Mesendoderm (in vitro differentiated cells): ENCODE data around the gene R3HCC1L.

ENCODE experiments used
- DNase-seq: peaks from one replicate; pipeline ENCODE4 v3.0.0; 2013
- H2AK5ac ChIP-seq: 2 replicates; pipeline ENCODE4 v1.6.1; 2013; ENCODE audit warnings: low read length, inconsistent platforms
- H2BK120ac ChIP-seq: 2 replicates; pipeline ENCODE4 v1.6.1; 2013; ENCODE audit warnings: low read depth, mild to moderate bottlenecking, low read length, moderate library complexity, mixed read lengths
- H2BK15ac ChIP-seq: replicated peaks from 2 replicates; pipeline ENCODE4 v1.6.1; 2013; ENCODE audit warnings: low read depth, mild to moderate bottlenecking, moderate library complexity
- H2BK5ac ChIP-seq: 2 replicates; pipeline ENCODE4 v1.6.1; 2013; ENCODE audit warnings: low read length, inconsistent platforms
- H3K18ac ChIP-seq: 2 replicates; pipeline ENCODE4 v1.6.1; 2013; ENCODE audit warnings: mild to moderate bottlenecking, low read length, mixed read lengths
- H3K23ac ChIP-seq: one replicate; pipeline ENCODE4 v1.6.1; 2013; ENCODE audit warnings: low read length
- H3K27ac ChIP-seq: 2 replicates; pipeline ENCODE4 v1.5.1; 2013; ENCODE audit warnings: low read depth, mild to moderate bottlenecking, inconsistent platforms, low read length, moderate library complexity
- H3K27me3 ChIP-seq: 2 replicates; pipeline ENCODE4 v1.6.1; 2013; ENCODE audit warnings: low read length, control low read depth, mild to moderate bottlenecking, inconsistent platforms; ENCODE audit not compliant: insufficient read depth, poor library complexity
- H3K36me3 ChIP-seq: 2 replicates; pipeline ENCODE4 v1.6.1; 2013; ENCODE audit warnings: low read length, inconsistent platforms; ENCODE audit not compliant: control insufficient read depth, insufficient read depth
- H3K4ac ChIP-seq: one replicate; pipeline ENCODE4 v1.6.1; 2013; ENCODE audit warnings: low read depth, mild to moderate bottlenecking, low read length, moderate library complexity
- H3K4me1 ChIP-seq: 2 replicates; pipeline ENCODE4 v1.6.1; 2013; ENCODE audit warnings: low read depth, low read length, inconsistent platforms; ENCODE audit not compliant: control insufficient read depth
- H3K4me2 ChIP-seq: 2 replicates; pipeline ENCODE4 v1.6.1; 2013; ENCODE audit warnings: low read length
- H3K4me3 ChIP-seq: 2 replicates; pipeline ENCODE4 v1.5.1; 2013; ENCODE audit warnings: mild to moderate bottlenecking, low read length
- H3K56ac ChIP-seq: one replicate; pipeline ENCODE4 v1.6.1; 2013; ENCODE audit warnings: low read length
- H3K79me1 ChIP-seq: 2 replicates; pipeline ENCODE4 v1.6.1; 2013; ENCODE audit warnings: low read length, inconsistent platforms
- H3K79me2 ChIP-seq: 2 replicates; pipeline ENCODE4 v1.6.1; 2013; ENCODE audit warnings: mild to moderate bottlenecking, low read length; ENCODE audit not compliant: control insufficient read depth, insufficient read depth
- H3K9ac ChIP-seq: 2 replicates; pipeline ENCODE4 v1.6.1; 2013; ENCODE audit warnings: low read length, inconsistent platforms
- H4K5ac ChIP-seq: one replicate; pipeline ENCODE4 v1.6.1; 2013; ENCODE audit warnings: low read length
- H4K8ac ChIP-seq: one replicate; pipeline ENCODE4 v1.6.1; 2013; ENCODE audit warnings: low read depth, mild to moderate bottlenecking, control low read depth, low read length, moderate library complexity
- WGBS: extraction: QIAGEN DNeasy Blood & Tissue Kit; methylation state at CpG from one replicate; pipeline ENCODE4 v1.1.7; 2013; ENCODE audit warnings: low lambda C conversion rate, missing lambda C conversion rate; ENCODE audit not compliant: insufficient coverage; ENCODE audit errors: extremely low coverage; 5-methylcytosine and 5-hydroxymethylcytosine counted together

Gene R3HCC1L

DNA sequence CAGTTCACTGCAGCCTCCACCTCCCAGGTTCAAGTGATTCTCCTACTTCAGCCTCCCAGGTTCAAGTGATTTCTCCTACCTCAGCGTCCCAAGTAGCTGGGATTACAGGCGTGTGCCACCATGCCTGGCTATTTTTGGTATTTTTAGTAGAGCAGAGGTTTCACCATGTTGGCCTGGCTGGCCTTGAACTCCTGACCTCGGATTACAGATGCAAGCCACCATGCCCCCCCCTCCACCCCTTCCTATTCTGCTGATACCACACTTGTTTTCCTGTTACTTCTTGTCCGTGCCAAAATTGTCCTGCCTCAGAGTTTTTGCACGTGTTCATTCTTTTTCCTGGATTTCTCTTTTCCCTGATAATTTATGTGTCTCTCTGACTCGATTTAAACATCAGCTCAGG is 62.5 kb downstream of the R3HCC1L start:
- Histone ChIP-seq H4K5ac (no peak overlapping the region), H3K4ac (no peak overlapping the region), H3K9ac (no peak overlapping the region), H2BK5ac (no peak overlapping the region), H3K56ac (no peak overlapping the region), H3K23ac (no peak overlapping the region), H2BK15ac (no peak overlapping the region), H3K18ac (no peak overlapping the region), H2AK5ac (no peak overlapping the region), H3K4me1 (no peaks in the 10 kb centered on the region), H2BK120ac (no peak overlapping the region), H3K27ac (no peak overlapping the region), H4K8ac (no peak overlapping the region), H3K79me1 (no peaks in the 10 kb centered on the region), H3K79me2 (no peaks in the 10 kb centered on the region), H3K27me3 (no peaks in the 10 kb centered on the region), H3K36me3 (no peaks in the 10 kb centered on the region), H3K4me2 (no peak overlapping the region), H3K4me3 (no peak overlapping the region)
- no CpG with 5 or more reads among the region's 6 CpGs for WGBS
- no peak for DNase-seq

DNA sequence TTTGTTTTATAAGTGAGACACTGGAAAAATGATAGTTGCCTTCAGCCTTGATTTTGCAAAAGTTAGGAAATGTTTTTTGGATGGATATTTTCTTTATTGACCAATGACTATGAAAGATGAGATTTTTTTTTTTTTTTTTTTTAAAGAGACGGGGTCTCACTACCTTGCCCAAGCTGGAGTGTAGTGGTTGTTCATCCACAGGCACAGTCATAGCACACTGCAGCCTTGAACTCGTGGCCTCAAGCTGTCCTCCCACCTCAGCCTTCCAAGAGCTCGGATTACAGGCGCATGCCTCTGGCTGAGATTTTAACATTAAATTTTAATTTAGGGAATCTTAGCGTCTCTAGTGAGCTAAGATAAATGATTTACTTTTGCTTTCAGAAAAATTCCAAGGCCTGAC is 67.3 kb downstream of the R3HCC1L start:
- H3K4me3 ChIP-seq, result no peak overlapping the region
- no peaks in the 10 kb centered on the region for H3K4me1 ChIP-seq
- no peaks in the 10 kb centered on the region for H3K79me1 ChIP-seq
- no peaks in the 10 kb centered on the region for H3K27me3 ChIP-seq
- no peak overlapping the region for H3K18ac ChIP-seq
- no peak overlapping the region for H3K27ac ChIP-seq
- H2AK5ac ChIP-seq, result no peak overlapping the region
- no peak overlapping the region for H4K5ac ChIP-seq
- H3K9ac ChIP-seq, result no peak overlapping the region
- no peak overlapping the region for H3K56ac ChIP-seq
- no peak overlapping the region for H3K4me2 ChIP-seq
- H2BK5ac ChIP-seq, result no peak overlapping the region
- H2BK120ac ChIP-seq, result no peak overlapping the region
- no peak overlapping the region for H4K8ac ChIP-seq
- no peak for DNase-seq
- no peaks in the 10 kb centered on the region for H3K36me3 ChIP-seq
- WGBS, result no CpG with 5 or more reads among the region's 5 CpGs
- H3K23ac ChIP-seq, result no peak overlapping the region
- no peak overlapping the region for H2BK15ac ChIP-seq
- no peak overlapping the region for H3K4ac ChIP-seq
- H3K79me2 ChIP-seq, result no peaks in the 10 kb centered on the region

DNA sequence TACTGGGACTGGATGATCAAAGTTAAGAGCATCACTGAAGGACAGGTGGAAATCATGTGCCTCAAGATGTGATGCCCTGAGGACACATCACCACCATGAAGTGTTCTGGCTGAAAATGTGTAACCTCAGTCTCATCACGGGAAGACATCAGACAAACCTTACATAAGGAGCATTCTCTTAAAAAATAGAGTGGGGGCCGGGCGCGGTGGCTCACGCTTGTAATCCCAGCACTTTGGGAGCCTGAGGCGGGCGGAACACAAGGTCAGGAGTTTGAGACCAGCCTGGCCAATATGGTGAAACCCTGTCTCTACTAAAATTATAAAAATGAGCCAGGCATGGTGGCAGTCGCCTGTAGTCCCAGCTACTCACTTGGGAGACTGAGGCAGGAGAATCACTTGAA is 67.9 kb downstream of the R3HCC1L start:
- no CpG with 5 or more reads among the region's 8 CpGs for WGBS
- Histone ChIP-seq H3K27me3 (no peaks in the 10 kb centered on the region), H3K4ac (no peak overlapping the region), H3K4me1 (no peaks in the 10 kb centered on the region), H3K27ac (no peak overlapping the region), H3K79me2 (no peaks in the 10 kb centered on the region), H3K18ac (no peak overlapping the region), H2BK120ac (no peak overlapping the region), H3K36me3 (no peaks in the 10 kb centered on the region), H2AK5ac (no peak overlapping the region), H3K4me3 (no peak overlapping the region), H2BK15ac (no peak overlapping the region), H3K4me2 (no peak overlapping the region), H2BK5ac (no peak overlapping the region), H4K5ac (no peak overlapping the region), H4K8ac (no peak overlapping the region), H3K79me1 (no peaks in the 10 kb centered on the region), H3K23ac (no peak overlapping the region), H3K9ac (no peak overlapping the region), H3K56ac (no peak overlapping the region)
- DNase-seq, result no peak

DNA sequence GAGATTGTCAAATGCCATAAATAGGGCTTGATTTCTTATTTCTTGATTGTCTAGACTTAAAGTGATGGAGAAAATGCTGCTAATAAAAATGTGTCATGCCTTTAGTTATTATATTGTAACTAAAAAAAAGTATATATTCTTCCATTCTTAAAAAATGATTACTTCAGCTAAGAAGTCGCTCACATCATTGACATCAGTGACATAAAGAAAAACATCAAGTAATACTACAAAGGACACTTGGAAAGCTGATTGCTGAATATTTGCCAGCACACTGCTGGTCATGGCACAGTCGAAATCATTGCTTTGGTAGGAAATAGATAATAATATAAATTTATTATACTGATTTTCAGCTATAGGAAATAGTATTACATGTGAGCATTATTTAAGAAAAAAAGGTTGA is 70.9 kb downstream of the R3HCC1L start:
- no peak overlapping the region for H4K5ac ChIP-seq
- no peak overlapping the region for H2AK5ac ChIP-seq
- no peak overlapping the region for H3K56ac ChIP-seq
- H3K36me3 ChIP-seq, result no peaks in the 10 kb centered on the region
- H3K27me3 ChIP-seq, result no peaks in the 10 kb centered on the region
- H3K4me3 ChIP-seq, result no peak overlapping the region
- H3K4ac ChIP-seq, result no peak overlapping the region
- H3K79me2 ChIP-seq, result no peaks in the 10 kb centered on the region
- no peak overlapping the region for H2BK120ac ChIP-seq
- H3K27ac ChIP-seq, result no peak overlapping the region
- no peaks in the 10 kb centered on the region for H3K79me1 ChIP-seq
- H3K4me2 ChIP-seq, result no peak overlapping the region
- H2BK5ac ChIP-seq, result no peak overlapping the region
- H2BK15ac ChIP-seq, result no peak overlapping the region
- H4K8ac ChIP-seq, result no peak overlapping the region
- H3K23ac ChIP-seq, result no peak overlapping the region
- H3K18ac ChIP-seq, result no peak overlapping the region
- no peaks in the 10 kb centered on the region for H3K4me1 ChIP-seq
- no peak for DNase-seq
- no peak overlapping the region for H3K9ac ChIP-seq
- WGBS, result no CpG with 5 or more reads among the region's 2 CpGs

DNA sequence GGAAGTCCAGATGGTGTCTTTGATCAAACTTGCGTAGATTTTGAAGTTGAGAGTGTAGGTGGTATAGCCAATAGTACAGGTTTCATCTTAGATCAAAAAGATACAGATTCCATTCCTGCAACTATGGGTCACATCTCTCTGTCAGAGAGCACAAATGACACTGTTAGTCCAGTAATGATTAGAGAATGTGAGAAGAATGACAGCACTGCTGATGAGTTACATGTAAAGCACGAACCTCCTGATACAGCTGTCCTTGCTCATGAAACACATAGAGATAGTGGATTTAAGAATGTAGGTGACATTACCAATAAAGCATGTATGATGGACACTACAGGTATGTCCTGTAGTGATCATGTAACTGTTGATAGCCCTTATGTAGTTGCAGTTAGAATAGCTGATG is 74.5 kb downstream of the R3HCC1L start:
- no peaks in the 10 kb centered on the region for H3K79me2 ChIP-seq
- H3K4ac ChIP-seq, result no peak overlapping the region
- no peak overlapping the region for H2BK5ac ChIP-seq
- no peak overlapping the region for H4K5ac ChIP-seq
- no peak overlapping the region for H4K8ac ChIP-seq
- no CpG with 5 or more reads among the region's 2 CpGs for WGBS
- no peak overlapping the region for H3K4me3 ChIP-seq
- H3K4me2 ChIP-seq, result no peak overlapping the region
- H3K18ac ChIP-seq, result no peak overlapping the region
- no peak overlapping the region for H2BK120ac ChIP-seq
- no peak overlapping the region for H3K9ac ChIP-seq
- no peak overlapping the region for H3K56ac ChIP-seq
- H2BK15ac ChIP-seq, result no peak overlapping the region
- H3K23ac ChIP-seq, result no peak overlapping the region
- no peak overlapping the region for H3K27ac ChIP-seq
- no peaks in the 10 kb centered on the region for H3K4me1 ChIP-seq
- H3K79me1 ChIP-seq, result no peaks in the 10 kb centered on the region
- no peak for DNase-seq
- no peaks in the 10 kb centered on the region for H3K36me3 ChIP-seq
- no peak overlapping the region for H2AK5ac ChIP-seq
- H3K27me3 ChIP-seq, result no peaks in the 10 kb centered on the region

DNA sequence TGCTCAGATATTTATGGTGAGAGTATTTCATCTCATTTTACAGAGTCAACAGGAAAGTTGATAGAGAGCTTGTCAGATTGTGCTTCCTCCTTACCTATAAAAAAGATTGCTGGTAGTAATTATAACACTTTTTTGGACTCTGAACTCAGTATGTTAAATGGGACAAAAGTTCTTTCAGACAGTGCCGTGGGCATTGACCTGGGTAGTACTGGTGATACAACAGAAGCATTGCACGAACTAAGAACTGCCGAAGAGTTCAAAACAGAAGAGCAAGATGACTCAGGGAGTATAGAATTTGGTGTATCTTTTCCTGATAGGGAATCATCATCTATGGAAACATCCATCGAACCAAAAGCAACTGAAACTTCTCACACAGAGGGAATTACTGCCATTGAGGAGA is 75.0 kb downstream of the R3HCC1L start:
- Histone ChIP-seq H3K79me1 (no peaks in the 10 kb centered on the region), H3K27ac (no peak overlapping the region), H2BK15ac (no peak overlapping the region), H3K4me2 (no peak overlapping the region), H3K4me1 (no peaks in the 10 kb centered on the region), H3K56ac (no peak overlapping the region), H3K18ac (no peak overlapping the region), H3K23ac (no peak overlapping the region), H4K8ac (no peak overlapping the region), H3K4ac (no peak overlapping the region), H3K36me3 (no peaks in the 10 kb centered on the region), H3K4me3 (no peak overlapping the region), H2BK120ac (no peak overlapping the region), H4K5ac (no peak overlapping the region), H3K79me2 (no peaks in the 10 kb centered on the region), H2AK5ac (no peak overlapping the region), H2BK5ac (no peak overlapping the region), H3K27me3 (no peaks in the 10 kb centered on the region), H3K9ac (no peak overlapping the region)
- no peak for DNase-seq
- WGBS, result no CpG with 5 or more reads among the region's 4 CpGs
